ENCODE results near the gene NBEAL1. TPM values are rescaled to one million over a fixed set of nuclear protein-coding genes. Genes with fewer than 3 reads are reported as not detected.
"Not testable (repeated sequence)": the region's sequence is repeated elsewhere in the genome, so short reads cannot be mapped to it uniquely, and the experiment has no call there.

NBEAL1 gene
- total RNA-seq, 6 experiments from 2014 or later, result 17.7 to 29.2 (median 23.8) TPM

- H3K4me1 Mint-ChIP-seq (ENCODE audit: low read depth), result no peaks in the 10 kb centered on the region
- no peak for DNase-seq
- TF ChIP-seq CTCF (IDR thresholded peaks at IDR 0.05), result no peak
- H3K9me3 Mint-ChIP-seq, result no peaks in the 10 kb centered on the region
- no peak overlapping the region for H3K27ac Mint-ChIP-seq
- 0 out of 2 replicates have a peak, but pooled peaks cover 2% of the 10 kb centered on the region for H3K27me3 Mint-ChIP-seq (ENCODE audit: insufficient read depth)
- H3K4me3 Mint-ChIP-seq, result no peak overlapping the region
- no peaks in the 10 kb centered on the region for H3K36me3 Mint-ChIP-seq (ENCODE audit: low read depth)
These were observed 24.9 kb upstream of the NBEAL1 start for GRCh38 chr2:202989749-202990148.

GRCh38 chr2:202990501-202990900, 24.2 kb upstream of the NBEAL1 start:
- Mint-ChIP-seq H3K27ac (no peak overlapping the region), H3K27me3 (ENCODE audit: insufficient read depth) (0 out of 2 replicates have a peak, but pooled peaks cover 2% of the 10 kb centered on the region), H3K4me1 (ENCODE audit: low read depth) (no peaks in the 10 kb centered on the region), H3K36me3 (ENCODE audit: low read depth) (no peaks in the 10 kb centered on the region), H3K9me3 (no peaks in the 10 kb centered on the region), H3K4me3 (no peak overlapping the region)
- no peak for TF ChIP-seq CTCF (IDR thresholded peaks at IDR 0.05)
- no peak for DNase-seq

GRCh38 chr2:202997113-202997512, 17.6 kb upstream of the NBEAL1 start:
- H3K9me3 Mint-ChIP-seq; H3K27ac Mint-ChIP-seq; H3K27me3 Mint-ChIP-seq (ENCODE audit: insufficient read depth); H3K4me3 Mint-ChIP-seq; H3K36me3 Mint-ChIP-seq (ENCODE audit: low read depth); H3K4me1 Mint-ChIP-seq (ENCODE audit: low read depth); DNase-seq: not testable (repeated sequence)

- no peaks in the 10 kb centered on the region for H3K36me3 Mint-ChIP-seq (ENCODE audit: low read depth)
- H3K4me1 Mint-ChIP-seq (ENCODE audit: low read depth), result peaks cover 8% of the 10 kb centered on the region
- H3K27ac Mint-ChIP-seq, result peak overlapping the region; percentile 14; the same call in 1 of the 2 replicates
- TF ChIP-seq CTCF (IDR thresholded peaks at IDR 0.05), result no peak
- H3K27me3 Mint-ChIP-seq (ENCODE audit: insufficient read depth), result peaks cover 7% of the 10 kb centered on the region
- no peak overlapping the region for H3K4me3 Mint-ChIP-seq
- no peaks in the 10 kb centered on the region for H3K9me3 Mint-ChIP-seq
- no peak for DNase-seq
These were observed 12.4 kb upstream of the NBEAL1 start for GRCh38 chr2:203002054-203002821.

- Mint-ChIP-seq H3K27ac (no peak overlapping the region), H3K36me3 (ENCODE audit: low read depth) (no peaks in the 10 kb centered on the region)
- no peak for DNase-seq
These were observed 11.0 kb upstream of the NBEAL1 start for GRCh38 chr2:203003716-203004115.

More at GRCh38 chr2:203003716-203004115, 11.0 kb upstream of the NBEAL1 start:
- Mint-ChIP-seq H3K4me1 (ENCODE audit: low read depth) (peaks cover 8% of the 10 kb centered on the region), H3K4me3 (no peak overlapping the region), H3K27me3 (ENCODE audit: insufficient read depth) (peaks cover 7% of the 10 kb centered on the region), H3K9me3 (no peaks in the 10 kb centered on the region)
- no peak for TF ChIP-seq CTCF (IDR thresholded peaks at IDR 0.05)
